Astrocyte (in vitro differentiated cells and primary cell): Measurements from ENCODE around the gene ATP5PF. TPM values are rescaled to one million over a fixed set of nuclear protein-coding genes. Genes with fewer than 3 reads are reported as not detected.
A peak's percentile ranks its signal among the peaks of the same experiment; 100 is the strongest.

Source experiments
- DNase-seq: peaks from one replicate; pipeline ENCODE4 v3.0.0-alpha.2; 2010; ENCODE audit warnings: low read depth
- FAIRE-seq: peaks from 2 replicates; lab custom pipeline; 2011; peaks lifted over from hg19 to GRCh38; lab: Jason Lieb, UNC
- H2AFZ ChIP-seq: 2 replicates; pipeline ENCODE4 v1.6.0; 2012; ENCODE audit warnings: low read depth, low read length, inconsistent platforms
- H3K27ac ChIP-seq: 2 replicates; pipeline ENCODE4 v1.5.1; 2011; ENCODE audit warnings: low read depth, low read length, inconsistent platforms
- H3K27me3 ChIP-seq: 2 replicates; pipeline ENCODE4 v1.6.0; 2011; ENCODE audit warnings: low read length, inconsistent platforms; ENCODE audit not compliant: insufficient read depth
- H3K36me3 ChIP-seq: 2 replicates; pipeline ENCODE4 v1.5.1; 2011; ENCODE audit warnings: low read length, inconsistent platforms; ENCODE audit not compliant: insufficient read depth
- H3K4me1 ChIP-seq: 2 replicates; pipeline ENCODE4 v1.5.1; 2011; ENCODE audit warnings: low read length, inconsistent platforms; ENCODE audit not compliant: insufficient read depth
- H3K4me2 ChIP-seq: 2 replicates; pipeline ENCODE4 v1.6.0; 2012; ENCODE audit warnings: low read length, inconsistent platforms
- H3K4me3 ChIP-seq: 2 replicates; pipeline ENCODE4 v1.5.1; 2011; ENCODE audit warnings: low read depth, mild to moderate bottlenecking, low read length, inconsistent platforms; ENCODE audit not compliant: insufficient read depth
- H3K79me2 ChIP-seq: 2 replicates; pipeline ENCODE4 v1.6.0; 2012; ENCODE audit warnings: mild to moderate bottlenecking, low read length, inconsistent platforms; ENCODE audit not compliant: insufficient read depth
- H3K9ac ChIP-seq: 2 replicates; pipeline ENCODE4 v1.6.0; 2012; ENCODE audit warnings: mild to moderate bottlenecking, low read length, inconsistent platforms
- H3K9me3 ChIP-seq: 2 replicates; pipeline ENCODE4 v1.5.1; 2012; ENCODE audit warnings: low read depth, mild to moderate bottlenecking, low read length, inconsistent platforms; ENCODE audit not compliant: insufficient read depth
- H4K20me1 ChIP-seq: 2 replicates; pipeline ENCODE4 v1.6.0; 2012; ENCODE audit warnings: low read length, inconsistent platforms; ENCODE audit not compliant: insufficient read depth
- H3K27ac Mint-ChIP-seq: one replicate; pipeline ENCODE4 v1.8.0; 2021; ENCODE audit warnings: mild to moderate bottlenecking, mixed read lengths; ENCODE audit not compliant: unreplicated experiment
- H3K27me3 Mint-ChIP-seq: one replicate; pipeline ENCODE4 v1.8.0; 2021; ENCODE audit warnings: low read depth, mixed read lengths; ENCODE audit not compliant: unreplicated experiment
- H3K36me3 Mint-ChIP-seq: one replicate; pipeline ENCODE4 v1.8.0; 2021; ENCODE audit warnings: low read depth, mixed read lengths; ENCODE audit not compliant: unreplicated experiment
- H3K4me1 Mint-ChIP-seq: one replicate; pipeline ENCODE4 v1.8.0; 2021; ENCODE audit warnings: low read depth, mixed read lengths; ENCODE audit not compliant: unreplicated experiment
- H3K4me3 Mint-ChIP-seq: one replicate; pipeline ENCODE4 v1.8.0; 2021; ENCODE audit warnings: mild to moderate bottlenecking, moderate library complexity, mixed read lengths; ENCODE audit not compliant: unreplicated experiment
- H3K9me3 Mint-ChIP-seq: one replicate; pipeline ENCODE4 v1.8.0; 2021; ENCODE audit warnings: mild to moderate bottlenecking, mixed read lengths; ENCODE audit not compliant: unreplicated experiment
- EZH2 ChIP-seq: IDR thresholded peaks from 2 replicates; pipeline ENCODE4 v1.6.1; 2012; ENCODE audit warnings: mild to moderate bottlenecking, low read length, inconsistent platforms; ENCODE audit not compliant: insufficient read depth
- total RNA-seq: library from RNA; stranded (reverse); gene quantifications from 2 replicates; pipeline ENCODE4 v1.2.1, GENCODE V29; 2021
- TF ChIP-seq, protein P1 (sequence below): IDR thresholded peaks from 2 replicates; pipeline ENCODE4 v1.5.1; 2011; ENCODE audit warnings: low read depth, mild to moderate bottlenecking, inconsistent platforms, low read length, moderate library complexity; ENCODE audit not compliant: insufficient read depth

ATP5PF gene
- total RNA-seq, 1 donor from 2014 or later, result 139 TPM

DNA sequence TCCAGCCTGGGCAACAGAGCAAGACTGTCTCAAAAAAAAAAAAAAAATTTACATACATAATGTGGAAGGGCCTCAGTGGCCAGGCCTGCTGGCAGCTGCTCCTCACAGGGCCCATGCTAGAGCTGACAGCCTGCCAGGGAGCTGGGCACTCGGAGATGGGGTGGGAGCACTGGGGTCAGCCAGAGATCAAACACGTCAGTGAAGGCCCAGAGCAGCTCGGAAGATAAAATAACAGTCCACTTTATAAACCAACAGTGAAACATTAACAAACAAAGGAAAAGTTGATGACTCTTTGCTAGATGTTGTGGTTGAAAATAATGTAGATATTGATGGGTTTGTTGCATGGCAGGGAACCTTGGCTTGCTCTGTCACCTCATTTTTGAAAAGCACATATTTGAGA, 42.7 kb downstream of the ATP5PF start:
- no peak overlapping the region for H2AFZ ChIP-seq
- no peaks in the 10 kb centered on the region for H3K9me3 ChIP-seq
- H3K9me3 Mint-ChIP-seq, result peaks cover 2% of the 10 kb centered on the region
- TF ChIP-seq EZH2, result no peak
- TF ChIP-seq, protein P1, sequence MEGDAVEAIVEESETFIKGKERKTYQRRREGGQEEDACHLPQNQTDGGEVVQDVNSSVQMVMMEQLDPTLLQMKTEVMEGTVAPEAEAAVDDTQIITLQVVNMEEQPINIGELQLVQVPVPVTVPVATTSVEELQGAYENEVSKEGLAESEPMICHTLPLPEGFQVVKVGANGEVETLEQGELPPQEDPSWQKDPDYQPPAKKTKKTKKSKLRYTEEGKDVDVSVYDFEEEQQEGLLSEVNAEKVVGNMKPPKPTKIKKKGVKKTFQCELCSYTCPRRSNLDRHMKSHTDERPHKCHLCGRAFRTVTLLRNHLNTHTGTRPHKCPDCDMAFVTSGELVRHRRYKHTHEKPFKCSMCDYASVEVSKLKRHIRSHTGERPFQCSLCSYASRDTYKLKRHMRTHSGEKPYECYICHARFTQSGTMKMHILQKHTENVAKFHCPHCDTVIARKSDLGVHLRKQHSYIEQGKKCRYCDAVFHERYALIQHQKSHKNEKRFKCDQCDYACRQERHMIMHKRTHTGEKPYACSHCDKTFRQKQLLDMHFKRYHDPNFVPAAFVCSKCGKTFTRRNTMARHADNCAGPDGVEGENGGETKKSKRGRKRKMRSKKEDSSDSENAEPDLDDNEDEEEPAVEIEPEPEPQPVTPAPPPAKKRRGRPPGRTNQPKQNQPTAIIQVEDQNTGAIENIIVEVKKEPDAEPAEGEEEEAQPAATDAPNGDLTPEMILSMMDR, result no peak
- no peak overlapping the region for H3K27ac Mint-ChIP-seq
- peaks cover 6% of the 10 kb centered on the region for H3K4me1 Mint-ChIP-seq
- FAIRE-seq, result no peak
- no peak overlapping the region for H3K4me2 ChIP-seq
- no peak overlapping the region for H3K27ac ChIP-seq
- no peaks in the 10 kb centered on the region for H3K36me3 ChIP-seq
- no peak overlapping the region for H3K9ac ChIP-seq
- no peaks in the 10 kb centered on the region for H3K27me3 Mint-ChIP-seq
- DNase-seq, result no peak
- no peak overlapping the region for H3K4me3 ChIP-seq
- no peaks in the 10 kb centered on the region for H4K20me1 ChIP-seq
- H3K4me3 Mint-ChIP-seq, result no peak overlapping the region
- no peaks in the 10 kb centered on the region for H3K4me1 ChIP-seq
- H3K79me2 ChIP-seq, result no peaks in the 10 kb centered on the region
- H3K27me3 ChIP-seq, result no peaks in the 10 kb centered on the region
- H3K36me3 Mint-ChIP-seq, result peaks cover 5% of the 10 kb centered on the region

DNA sequence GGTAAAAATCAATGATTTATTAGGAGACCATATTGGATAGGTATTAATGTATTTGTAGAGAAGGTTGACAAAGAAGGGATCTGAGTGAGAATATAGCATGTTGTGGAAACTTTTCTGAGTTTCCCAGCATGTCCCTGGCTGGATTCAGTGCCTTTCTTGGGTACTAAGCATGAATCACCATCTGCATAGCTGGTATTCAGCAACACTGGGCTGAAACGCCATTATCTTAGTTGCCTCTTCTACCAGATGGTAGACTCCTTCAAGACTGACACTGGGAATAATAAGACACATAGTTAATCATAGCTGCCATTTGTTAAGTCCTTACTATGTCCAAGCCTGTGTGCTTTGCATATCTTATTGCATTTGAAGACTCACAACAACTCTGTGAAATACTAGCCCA, 45.5 kb downstream of the ATP5PF start:
- Mint-ChIP-seq H3K9me3 (peaks cover 2% of the 10 kb centered on the region), H3K36me3 (no peaks in the 10 kb centered on the region), H3K27ac (no peak overlapping the region), H3K4me1 (peaks cover 6% of the 10 kb centered on the region), H3K4me3 (no peak overlapping the region), H3K27me3 (no peaks in the 10 kb centered on the region)
- H3K36me3 ChIP-seq, result no peaks in the 10 kb centered on the region
- TF ChIP-seq, protein P1, result no peak
- no peak for TF ChIP-seq EZH2
- H3K4me1 ChIP-seq, result no peaks in the 10 kb centered on the region
- no peak overlapping the region for H3K9ac ChIP-seq
- no peak overlapping the region for H3K27ac ChIP-seq
- no peak overlapping the region for H3K4me2 ChIP-seq
- no peaks in the 10 kb centered on the region for H3K9me3 ChIP-seq
- no peaks in the 10 kb centered on the region for H3K27me3 ChIP-seq
- no peak overlapping the region for H2AFZ ChIP-seq
- H4K20me1 ChIP-seq, result no peaks in the 10 kb centered on the region
- no peaks in the 10 kb centered on the region for H3K79me2 ChIP-seq
- no peak overlapping the region for H3K4me3 ChIP-seq
- DNase-seq (peak; percentile 2), FAIRE-seq (peak; percentile 34)

DNA sequence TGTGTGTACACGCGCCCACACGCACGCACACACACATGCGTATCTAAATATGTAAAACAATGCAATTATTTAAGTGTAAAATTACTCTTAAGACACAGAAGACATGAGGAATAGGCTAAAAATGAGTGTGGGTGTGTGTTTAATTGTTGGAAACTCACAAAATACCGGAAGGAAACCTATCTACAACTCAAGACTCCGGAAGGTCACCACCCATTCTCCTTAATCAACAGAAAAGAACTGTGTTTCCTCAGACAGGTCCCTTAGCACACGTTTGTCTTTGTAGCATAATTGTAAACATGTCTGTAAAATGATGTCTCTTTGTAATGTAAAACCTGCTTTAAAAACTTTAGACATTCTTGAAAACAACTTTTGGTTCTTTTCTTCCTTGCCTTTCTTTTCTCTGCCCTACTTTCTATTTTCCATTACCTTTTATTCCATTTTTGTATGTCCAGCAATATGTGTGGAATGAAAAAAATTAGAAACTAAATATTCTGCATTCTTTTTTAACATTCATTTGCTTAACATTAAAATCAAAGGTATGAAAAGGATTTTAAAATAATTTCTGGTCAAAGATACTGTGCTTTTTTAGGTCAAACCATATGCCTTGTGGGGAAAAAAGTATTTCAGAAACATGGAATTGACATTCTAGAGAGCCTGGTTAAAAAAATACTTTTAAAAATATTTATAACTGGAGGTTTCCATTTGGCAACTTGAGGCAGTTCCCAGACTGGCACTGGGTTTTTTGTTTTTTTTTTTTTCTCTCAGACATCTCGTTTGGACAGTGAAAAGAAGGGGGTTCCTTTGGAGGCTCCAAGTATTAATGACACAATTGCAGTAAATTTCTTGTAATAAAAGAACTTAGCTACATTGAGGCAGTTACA, 46.2 kb downstream of the ATP5PF start:
- Mint-ChIP-seq H3K9me3 (peaks cover 2% of the 10 kb centered on the region), H3K36me3 (no peaks in the 10 kb centered on the region), H3K4me3 (no peak overlapping the region), H3K4me1 (peaks cover 6% of the 10 kb centered on the region), H3K27ac (no peak overlapping the region), H3K27me3 (no peaks in the 10 kb centered on the region)
- Histone ChIP-seq H3K9me3 (no peaks in the 10 kb centered on the region), H2AFZ (no peak overlapping the region), H3K9ac (no peak overlapping the region), H3K4me3 (no peak overlapping the region), H4K20me1 (no peaks in the 10 kb centered on the region), H3K27me3 (no peaks in the 10 kb centered on the region), H3K36me3 (no peaks in the 10 kb centered on the region), H3K4me2 (no peak overlapping the region), H3K79me2 (no peaks in the 10 kb centered on the region), H3K27ac (no peak overlapping the region), H3K4me1 (no peaks in the 10 kb centered on the region)
- DNase-seq, result no peak
- no peak for FAIRE-seq
- TF ChIP-seq, protein P1, result no peak
- no peak for TF ChIP-seq EZH2
